NCI-H345 (cell line): ENCODE measurements around the gene PDS5A.
"Not testable (repeated sequence)": the region's sequence is repeated elsewhere in the genome, so short reads cannot be mapped to it uniquely, and the experiment has no call there.

Experiments used
- DNase-seq: peaks from one replicate; lab custom pipeline; 2025; lab: John Stamatoyannopoulos, UW

PDS5A gene

DNA sequence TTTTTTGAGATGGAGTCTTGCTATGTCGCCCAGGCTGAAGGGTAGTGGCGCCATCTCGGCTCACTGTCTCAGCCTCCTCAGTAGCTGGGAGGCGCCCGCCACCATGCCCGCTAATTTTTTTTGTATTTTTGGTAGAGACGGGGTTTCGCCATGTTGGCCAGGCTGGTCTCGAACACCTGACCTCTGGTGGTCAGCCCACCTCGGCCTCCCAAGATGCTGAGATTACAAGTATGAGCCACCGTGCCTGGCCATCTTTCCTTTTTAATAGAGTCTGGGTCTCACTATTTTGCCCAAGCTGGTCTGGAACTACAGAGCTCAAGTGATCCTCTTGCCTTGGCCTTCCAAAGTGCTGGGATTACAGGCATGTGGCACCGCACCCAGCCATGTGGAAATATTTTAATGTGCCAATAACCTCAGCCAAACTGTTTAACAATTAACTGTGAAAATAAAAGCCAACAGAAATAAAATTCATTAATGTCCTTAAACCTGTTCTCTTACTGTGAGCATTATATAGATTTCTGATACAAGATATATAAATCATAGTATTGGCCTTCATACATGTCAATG is 16.3 kb downstream of the PDS5A start:
- no peak for DNase-seq

DNA sequence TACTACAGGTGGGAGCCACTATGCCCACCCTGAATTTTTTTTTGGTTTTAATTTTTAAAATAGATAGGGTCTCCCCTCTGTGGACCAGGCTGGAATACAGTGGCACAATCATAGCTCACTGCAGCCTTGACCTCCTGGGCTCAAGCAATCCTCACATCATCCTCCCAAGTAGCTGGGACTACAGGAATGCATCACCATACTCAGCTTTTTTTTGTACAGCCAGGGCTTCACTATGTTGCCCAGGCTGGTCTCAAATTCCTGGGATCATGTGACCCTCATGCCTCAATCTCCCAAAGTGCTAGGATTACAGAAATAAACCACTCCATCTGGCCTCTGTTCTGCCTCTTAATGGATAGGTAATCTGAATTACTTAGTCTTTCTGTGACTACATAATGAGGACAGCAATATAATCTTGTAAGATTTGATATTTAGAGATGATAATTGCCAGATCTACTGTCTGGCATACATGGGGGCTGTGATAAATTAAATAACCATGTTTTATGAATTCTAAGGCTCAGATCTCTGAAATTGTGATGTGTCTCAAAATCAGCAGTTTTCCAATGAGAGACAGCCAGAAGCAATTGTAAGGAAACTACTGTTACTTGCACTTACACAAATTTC is 26.7 kb downstream of the PDS5A start:
- no peak for DNase-seq

DNA sequence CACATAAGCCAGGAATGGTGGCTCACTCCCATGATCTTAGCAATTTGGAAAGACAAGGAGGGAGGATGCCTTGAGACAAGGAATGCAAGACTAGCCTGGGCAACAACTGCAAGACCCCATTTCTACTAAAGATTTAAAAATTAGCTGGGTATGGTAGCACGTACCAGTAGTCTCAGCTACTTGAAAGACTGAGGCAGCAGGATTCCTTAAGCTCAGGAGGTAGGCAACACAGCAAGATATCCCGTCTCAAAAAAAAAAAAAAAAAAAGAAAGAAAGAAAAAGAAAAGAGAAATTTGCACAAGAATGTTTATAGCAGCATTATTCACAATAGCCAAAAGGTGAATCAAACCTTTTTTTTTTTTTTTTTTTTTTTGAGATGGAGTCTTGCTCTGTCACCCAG is 29.7 kb downstream of the PDS5A start:
- no peak for DNase-seq

DNA sequence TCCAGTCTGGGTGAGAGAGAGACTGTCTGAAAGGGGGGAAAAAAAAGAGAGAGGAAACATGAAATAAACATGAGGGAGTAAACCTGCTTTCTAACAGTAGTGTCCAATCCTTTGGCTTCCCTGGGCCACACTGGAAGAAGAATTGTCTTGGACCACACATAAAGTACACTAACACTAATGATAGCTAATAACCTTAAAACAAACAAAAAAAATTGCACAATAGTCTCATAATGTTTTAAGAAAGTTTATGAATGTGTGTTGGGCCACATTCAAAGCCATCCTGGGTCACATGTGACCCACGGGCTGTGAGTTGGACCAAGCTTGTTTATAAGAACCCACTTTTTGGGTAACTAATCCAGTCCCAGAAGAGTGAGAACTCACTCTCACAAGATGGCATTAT is 30.3 kb downstream of the PDS5A start:
- no peak for DNase-seq

DNA sequence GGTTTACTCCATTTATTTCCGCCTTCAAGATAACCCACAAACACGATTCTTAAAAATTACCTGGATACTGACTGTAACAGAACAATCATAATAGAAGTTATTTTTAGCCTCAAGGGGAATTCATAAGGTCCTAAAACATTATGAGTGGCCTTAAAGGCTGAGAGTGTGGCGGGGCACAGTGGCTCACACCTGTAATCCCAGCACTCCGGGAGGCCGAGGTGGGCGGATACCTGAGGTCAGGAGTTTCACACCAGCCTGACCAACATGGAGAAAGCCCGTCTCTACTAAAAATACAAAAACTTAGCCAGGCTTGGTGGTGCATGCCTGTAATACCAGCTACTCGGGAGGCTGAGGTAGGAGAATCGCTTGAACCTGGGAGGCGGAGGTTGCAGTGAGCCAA is 33.5 kb downstream of the PDS5A start:
- not testable (repeated sequence) for DNase-seq

DNA sequence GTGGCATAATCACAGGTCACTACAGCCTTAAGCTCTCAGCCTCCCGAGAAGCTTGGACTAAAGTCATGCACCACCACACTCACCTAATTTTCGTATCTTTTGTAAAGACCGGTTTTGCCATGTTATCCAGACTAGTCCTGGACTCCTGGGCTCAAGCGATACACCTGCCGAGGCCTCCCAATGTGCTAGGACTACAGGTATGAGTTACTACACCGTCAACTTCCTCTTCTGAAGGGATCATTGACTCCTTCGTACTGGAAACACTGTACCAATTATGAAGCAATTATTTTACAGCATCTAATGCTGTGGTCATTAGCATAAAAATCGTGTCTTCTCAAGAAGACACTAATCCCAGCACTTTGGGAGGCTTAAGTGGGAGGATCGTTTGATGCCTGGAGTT is 35.2 kb downstream of the PDS5A start:
- DNase-seq = no peak

DNA sequence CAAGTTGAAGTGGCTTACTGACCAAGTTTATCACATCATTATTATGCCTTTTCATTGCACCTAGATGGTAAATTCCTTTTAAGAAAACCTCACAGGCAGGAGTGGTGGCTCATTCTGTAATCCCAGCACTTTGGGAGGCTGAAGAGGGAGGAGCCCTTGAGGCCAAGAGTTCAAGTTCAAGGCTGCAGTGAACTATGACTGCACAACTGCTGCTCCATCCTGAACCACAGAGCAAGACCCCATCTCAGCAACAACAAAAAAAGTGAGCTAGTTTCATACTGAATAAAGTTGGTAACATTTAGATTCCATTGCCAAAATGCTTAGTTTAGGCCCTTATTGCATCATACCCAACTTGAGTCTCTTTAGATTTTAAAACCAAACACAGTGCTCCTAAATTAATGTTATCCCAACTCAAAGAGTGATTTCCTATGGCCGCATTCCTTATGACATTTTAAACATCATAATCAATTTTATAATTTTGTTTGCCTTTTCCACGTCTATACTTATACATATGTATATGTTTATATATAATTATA is 36.0 kb downstream of the PDS5A start:
- no peak for DNase-seq

DNA sequence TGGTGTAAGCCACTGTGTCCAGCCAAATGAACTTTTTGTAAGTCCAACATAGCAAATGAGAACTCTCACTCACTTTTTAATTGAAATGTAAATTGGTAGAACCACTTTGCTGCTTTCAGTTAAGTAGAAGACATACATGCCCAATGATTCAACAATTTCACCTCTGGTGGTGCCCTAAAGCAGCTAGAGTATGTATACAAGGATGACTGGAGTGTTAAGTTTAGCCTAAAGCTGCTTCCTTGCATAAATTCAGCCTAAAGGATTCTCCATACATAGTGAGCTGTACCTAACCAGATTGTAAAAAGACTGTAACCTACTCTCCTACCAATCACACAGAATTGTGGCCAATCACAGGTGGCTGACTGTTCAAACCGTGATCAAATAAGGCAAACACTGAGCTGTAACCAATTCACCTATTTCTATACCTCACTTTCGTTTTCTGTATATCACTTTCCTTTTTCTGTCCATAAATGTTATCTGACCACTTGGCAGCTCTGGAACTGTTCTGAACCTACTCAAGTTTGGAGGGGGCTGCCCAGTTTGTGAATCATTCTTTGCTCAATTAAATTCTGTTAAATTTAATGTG is 39.9 kb downstream of the PDS5A start:
- no peak for DNase-seq

DNA sequence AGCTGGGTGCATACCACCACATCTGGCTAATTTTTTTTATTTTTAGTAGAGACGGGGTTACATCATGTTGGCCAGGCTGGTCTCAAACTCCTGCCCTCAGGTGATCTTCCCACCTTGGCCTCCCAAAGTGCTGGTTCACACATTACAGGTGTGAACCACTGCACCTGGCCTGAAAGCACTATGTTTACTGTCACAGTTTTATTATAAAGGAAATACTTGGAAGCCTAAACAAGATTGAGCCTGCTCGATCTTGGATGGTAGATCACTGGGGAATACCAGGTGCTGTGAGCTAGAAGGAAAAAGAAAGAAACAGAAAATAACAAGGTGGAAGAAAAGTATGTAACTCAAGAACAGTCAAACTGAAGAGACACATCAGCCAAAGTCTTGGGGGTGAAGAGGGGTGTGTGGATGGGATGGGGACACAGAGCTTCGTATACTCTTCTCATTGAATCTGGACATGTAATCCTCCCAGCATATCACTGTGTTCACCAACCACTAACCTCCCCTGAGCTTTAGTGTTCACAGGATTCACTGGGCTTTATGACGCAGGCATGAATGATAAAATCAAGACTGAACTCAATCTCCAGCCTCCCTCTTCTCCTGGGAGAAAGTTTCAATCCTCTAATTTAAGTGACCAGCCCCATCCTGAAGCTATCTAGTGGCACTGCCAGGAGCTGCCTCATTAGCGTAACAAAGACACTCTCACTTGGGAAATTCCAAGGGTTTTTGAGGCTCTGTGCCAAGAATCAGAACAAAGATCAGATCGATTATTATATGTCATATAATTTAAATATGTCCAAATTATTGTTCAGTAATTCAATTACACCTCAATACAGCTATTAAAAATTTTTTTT is 40.9 kb downstream of the PDS5A start:
- DNase-seq = no peak

DNA sequence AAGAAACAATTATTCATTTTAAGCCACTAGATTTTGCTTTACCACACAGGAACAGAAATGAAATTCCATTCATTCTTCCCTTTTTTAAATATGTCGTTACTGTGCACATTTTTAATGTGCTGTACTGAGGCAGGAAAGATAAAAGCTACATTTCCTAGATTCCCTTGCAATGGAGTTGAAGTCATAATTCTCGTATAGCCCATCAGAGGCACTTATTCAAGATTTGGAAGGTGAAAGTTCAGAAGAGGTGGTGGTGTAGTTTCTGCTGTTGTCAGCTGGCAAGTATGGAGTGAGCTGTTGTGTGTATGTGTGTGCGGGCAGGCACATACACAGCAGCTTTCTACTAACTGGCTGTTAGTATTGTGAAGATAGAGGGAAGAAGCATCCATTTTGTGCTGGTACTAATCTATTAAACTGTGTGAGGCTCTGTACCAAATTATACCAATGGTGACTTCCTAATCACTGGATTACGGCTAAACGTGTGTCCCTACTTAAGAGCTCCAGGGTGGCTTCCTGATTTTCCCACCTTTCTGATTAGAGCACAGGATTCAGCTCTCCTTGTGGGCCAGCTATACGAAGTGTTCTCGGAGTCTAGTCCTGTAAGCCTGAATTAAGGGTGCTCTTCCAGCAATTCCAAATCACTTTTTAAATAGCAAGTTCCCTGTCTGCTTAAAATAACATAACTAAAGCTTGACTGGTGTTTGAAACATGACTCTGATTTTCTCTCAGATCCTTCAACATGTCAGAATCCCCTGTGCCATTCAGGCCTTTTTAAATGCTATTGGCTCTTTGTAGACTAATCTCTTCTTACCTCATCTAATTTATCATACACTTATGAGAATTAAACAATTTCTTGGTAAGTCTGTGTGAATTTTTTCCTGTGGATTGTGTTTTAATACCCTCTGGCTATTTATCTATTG is 43.8 kb downstream of the PDS5A start:
- no peak for DNase-seq

DNA sequence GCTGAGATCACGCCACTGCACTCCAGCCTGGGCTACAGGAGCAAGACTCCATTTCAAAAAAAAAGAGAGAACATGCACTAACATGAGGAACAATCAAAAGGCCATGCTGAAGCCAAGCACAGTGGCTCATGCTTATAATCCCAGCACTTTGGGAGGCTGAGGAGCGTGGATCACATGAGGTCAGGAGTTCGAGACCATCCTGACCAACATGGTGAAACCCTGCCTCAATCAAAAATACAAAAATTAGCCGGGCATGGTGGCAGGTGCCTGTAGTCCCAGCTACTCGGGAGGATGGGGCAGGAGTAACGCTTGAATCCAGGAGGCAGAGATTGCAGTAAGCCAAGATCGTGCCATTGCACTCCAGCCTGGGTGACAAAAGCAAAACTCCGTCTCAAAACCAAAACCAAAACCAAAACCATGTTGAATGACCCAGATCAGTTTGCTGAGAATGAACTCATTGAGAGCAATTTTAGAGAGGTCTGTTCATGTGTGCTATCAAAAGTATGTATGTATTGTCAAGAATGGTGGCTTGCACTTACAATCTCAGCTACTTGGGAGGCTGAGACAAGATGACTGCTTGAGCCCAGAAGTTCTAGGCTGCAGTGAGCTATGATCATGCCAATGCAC is 44.8 kb downstream of the PDS5A start:
- DNase-seq = no peak

DNA sequence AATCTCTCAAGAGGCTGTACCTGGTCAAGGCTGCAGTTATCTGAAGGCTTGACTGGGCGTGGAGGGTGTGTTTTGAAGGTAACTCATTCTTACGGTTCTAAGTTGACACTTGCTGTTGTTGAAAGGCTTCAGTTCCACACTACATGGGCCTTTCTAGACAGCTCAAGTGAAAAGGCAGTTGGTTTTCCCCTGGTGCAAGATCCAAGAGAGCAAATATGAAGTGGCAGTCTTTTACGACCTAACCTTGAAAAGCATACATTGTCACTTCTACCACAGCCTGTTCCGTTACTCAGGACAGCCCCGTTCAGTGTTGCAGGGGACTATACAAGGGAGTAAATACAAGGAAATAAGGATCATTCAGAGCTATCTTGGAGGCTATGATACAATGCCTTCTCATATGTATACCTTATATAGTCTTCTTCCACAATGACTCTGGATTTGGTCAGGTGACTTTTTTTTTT is 46.2 kb downstream of the PDS5A start:
- DNase-seq = no peak

DNA sequence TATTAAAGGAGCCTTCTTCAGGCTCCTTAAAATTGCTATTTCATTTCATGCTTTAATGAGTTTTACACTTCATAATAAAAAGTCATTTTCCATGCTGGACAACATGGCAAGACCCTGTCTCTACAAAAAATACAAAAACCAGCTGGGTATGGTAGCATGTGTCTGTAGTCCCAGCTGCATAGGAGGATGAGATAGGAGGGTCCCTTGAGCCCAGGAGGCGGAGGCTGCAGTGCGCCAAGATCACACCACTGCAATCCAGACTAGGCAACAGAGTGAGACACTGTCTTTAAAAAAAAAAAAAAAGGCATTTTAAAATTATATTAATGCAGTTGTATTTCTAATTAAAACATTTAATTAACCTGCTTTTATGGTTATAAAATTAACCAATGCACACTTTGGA is 49.2 kb downstream of the PDS5A start:
- no peak for DNase-seq

DNA sequence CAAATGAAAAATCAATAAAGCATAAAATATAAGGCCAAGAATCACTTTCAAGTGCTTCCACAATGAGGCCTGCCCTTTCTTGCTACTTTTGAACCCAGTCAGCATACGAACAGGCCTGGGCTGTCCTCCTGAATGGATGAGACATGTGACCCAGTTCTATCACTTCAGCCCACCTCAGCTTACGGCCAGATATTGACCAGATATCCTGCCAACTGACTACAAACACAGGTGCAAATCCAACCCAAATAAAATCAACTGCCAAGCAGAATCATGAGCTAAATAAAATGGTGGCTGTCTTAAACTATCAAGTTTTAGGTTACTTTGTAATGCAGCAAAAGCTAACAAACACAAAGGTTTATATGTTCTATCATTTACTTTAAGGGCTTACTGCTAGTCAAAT is 53.7 kb downstream of the PDS5A start:
- no peak for DNase-seq

DNA sequence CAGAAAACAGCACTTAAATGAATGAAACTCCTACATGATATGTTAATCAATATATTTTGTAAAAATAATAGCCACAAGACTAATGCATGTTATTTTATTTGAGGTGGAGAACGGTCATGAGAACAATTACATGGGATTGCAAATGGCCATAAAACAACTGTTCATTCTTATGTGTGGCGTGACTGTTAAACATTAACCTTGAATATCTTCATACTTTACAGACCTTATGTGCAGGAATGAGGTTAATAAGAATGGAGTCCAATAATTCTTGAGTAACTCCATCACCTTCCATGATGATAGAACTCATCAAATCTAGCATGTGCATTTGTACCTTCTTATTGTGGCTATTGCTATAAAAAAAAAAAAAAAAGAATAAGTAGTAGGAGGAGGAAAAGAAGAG is 55.3 kb downstream of the PDS5A start:
- no peak for DNase-seq

DNA sequence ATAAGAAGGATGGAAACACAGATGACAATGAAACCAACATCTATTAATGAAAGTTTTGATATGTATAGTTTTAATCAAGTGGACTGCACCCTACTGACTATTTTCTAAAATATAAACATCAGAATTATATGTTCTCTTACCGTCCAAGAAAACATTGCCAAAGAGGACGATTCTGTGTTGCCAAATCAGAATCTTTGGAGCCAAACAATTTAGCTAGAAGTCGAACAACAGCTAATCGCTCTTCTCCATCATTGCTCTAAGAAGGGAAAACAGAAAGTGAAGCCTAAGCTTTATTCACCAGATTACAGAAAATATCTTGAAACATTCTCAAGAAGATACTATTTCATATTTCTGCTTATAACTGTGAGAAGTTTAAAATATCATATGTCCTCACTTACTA is 64.2 kb downstream of the PDS5A start:
- DNase-seq = no peak

DNA sequence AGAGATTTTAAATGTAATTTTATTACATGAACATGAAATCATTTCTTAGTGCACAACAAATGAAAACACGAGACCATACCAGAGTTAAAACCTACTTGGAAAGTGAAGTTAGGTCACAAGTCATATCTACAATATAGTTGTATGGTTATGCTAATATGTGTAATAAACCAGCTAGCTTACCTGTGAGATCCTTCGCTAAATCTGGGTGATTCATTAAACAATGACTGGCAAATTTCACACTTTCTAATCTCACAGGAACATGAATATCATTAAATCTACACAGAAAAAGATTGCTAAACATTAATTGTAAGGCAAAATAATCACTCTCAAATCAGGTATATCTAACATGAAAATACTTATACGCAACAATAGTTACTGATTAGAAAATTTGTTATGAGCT is 67.6 kb downstream of the PDS5A start:
- DNase-seq = no peak

DNA sequence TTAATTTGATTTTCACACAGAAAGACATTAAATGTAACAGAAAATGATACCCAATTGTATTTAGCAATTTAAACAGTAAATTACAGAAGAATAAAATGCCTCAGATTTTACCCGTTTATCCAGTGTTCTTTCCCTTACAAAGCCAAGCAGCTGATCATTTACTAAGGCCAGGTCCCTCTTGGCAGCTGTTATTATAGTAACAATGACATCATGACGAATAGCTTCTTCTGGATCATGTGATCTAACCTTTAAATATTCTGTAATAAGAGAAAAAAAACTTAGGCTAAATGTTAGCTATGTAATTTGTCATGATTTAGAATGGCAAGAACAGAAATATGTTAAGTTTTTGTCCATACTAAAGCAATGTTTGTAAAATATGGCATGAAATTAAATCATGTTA is 69.4 kb downstream of the PDS5A start:
- DNase-seq = no peak

DNA sequence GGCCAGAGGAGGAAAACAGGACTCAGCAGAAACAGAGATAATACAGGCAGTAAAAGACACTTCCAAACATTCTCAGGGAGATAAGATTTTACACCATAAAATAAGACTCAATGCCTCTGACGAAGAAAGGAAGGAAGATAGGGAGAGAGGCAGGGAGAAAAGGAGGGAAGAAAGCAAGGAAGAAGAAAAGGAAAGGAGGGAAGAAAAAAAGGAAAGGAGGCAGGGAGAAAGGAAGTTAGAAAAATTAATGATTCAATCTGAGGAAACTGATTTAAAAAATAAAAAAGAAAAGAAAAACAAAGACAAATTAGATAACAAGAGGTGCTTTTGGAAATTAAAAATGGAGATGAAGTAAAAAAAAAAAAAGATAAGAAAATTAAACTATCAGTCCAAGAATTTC is 72.1 kb downstream of the PDS5A start:
- DNase-seq = no peak

DNA sequence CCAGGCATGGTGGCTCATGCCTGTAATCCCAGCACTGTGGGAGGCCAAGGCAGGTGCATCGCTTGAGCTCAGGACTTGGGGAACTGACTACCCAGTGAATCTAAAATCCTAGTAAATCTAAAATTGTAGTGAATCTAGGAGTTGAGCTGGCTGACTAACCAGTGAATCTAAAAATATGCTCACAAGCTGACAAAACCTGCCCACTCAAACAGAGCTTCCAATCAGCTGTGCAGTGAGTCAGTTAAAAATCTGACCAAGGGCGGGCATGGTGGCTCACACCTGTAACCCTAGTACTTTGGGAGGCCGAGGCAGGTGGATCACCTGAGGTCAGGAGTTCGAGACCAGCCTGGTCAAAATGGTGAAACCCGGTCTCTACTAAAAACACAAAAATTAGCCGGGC is 72.7 kb downstream of the PDS5A start:
- DNase-seq = not testable (repeated sequence)

DNA sequence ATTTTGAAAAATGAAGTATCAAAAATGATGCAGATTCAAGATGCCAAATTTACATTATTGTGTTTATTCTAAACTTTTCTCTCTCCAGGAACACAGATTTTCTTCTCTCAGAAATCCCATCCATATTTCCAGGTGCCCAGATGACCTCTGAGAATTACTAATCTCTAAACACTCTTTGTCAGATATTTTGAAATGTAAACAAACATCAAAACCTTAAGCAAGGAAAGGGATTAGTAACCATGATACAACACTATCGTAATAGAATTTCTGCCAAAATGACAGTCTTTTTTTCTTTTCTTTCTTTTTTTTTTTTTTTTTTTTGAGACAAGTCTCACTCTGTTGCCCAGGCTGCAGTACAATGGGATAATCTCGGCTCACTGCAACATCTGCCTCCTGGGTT is 76.7 kb downstream of the PDS5A start:
- no peak for DNase-seq
